Hematopoietic multipotent progenitor cell treated with erythropoietin and hydrocortisone succinate and interleukin-3 and kit ligand, for 6 days (in vitro differentiated cells): ENCODE results near the gene IER3.

Experiments used
- DNase-seq: peaks from one replicate; pipeline ENCODE4 v3.0.0-alpha.2; 2015

The IER3 gene

GRCh38 chr6:30744054-30744805 lies at the start of gene IER3:
IER3 (minus strand) TSS chr6:30744547; CDS start chr6:30744518, 29 bp downstream.
- peak; percentile 95 for DNase-seq

GRCh38 chr6:30793521-30794194 lies 49.3 kb upstream of the IER3 start:
- DNase-seq, result peak; percentile 63

GRCh38 chr6:30792786-30793185 lies 48.4 kb upstream of the IER3 start:
- DNase-seq, result no peak

GRCh38 chr6:30790724-30791383 lies 46.5 kb upstream of the IER3 start:
- DNase-seq, result no peak

- DNase-seq, result no peak
These were observed 45.3 kb upstream of the IER3 start for GRCh38 chr6:30789606-30790005.

GRCh38 chr6:30787954-30788353 lies 43.6 kb upstream of the IER3 start:
- peak; percentile 79 for DNase-seq

- DNase-seq, result no peak
These were observed 38.2 kb upstream of the IER3 start for GRCh38 chr6:30782425-30783014.

GRCh38 chr6:30781743-30782424 lies 37.5 kb upstream of the IER3 start:
- peak; percentile 85 for DNase-seq

- no peak for DNase-seq
These were observed 37.0 kb upstream of the IER3 start for GRCh38 chr6:30781395-30781742.

- no peak for DNase-seq
These were observed 36.2 kb upstream of the IER3 start for GRCh38 chr6:30780642-30780920.

- no peak for DNase-seq
These were observed 35.7 kb upstream of the IER3 start for GRCh38 chr6:30779850-30780641.

- DNase-seq, result no peak
These were observed 33.8 kb upstream of the IER3 start for GRCh38 chr6:30778001-30778635.

GRCh38 chr6:30777155-30777485 lies 32.8 kb upstream of the IER3 start:
- DNase-seq, result no peak

GRCh38 chr6:30776390-30777154 lies 32.2 kb upstream of the IER3 start:
- DNase-seq, result no peak

GRCh38 chr6:30775104-30775503 lies 30.8 kb upstream of the IER3 start:
- DNase-seq, result no peak

- no peak for DNase-seq
These were observed 30.4 kb upstream of the IER3 start for GRCh38 chr6:30774701-30775100.

GRCh38 chr6:30770592-30770991 lies 26.2 kb upstream of the IER3 start:
- DNase-seq, result no peak

- no peak for DNase-seq
These were observed 25.6 kb upstream of the IER3 start for GRCh38 chr6:30769853-30770524.

- peak; percentile 74 for DNase-seq
These were observed 24.9 kb upstream of the IER3 start for GRCh38 chr6:30769088-30769852.

- no peak for DNase-seq
These were observed 24.3 kb upstream of the IER3 start for GRCh38 chr6:30768634-30769087.
